Erythroblast (primary cell): ENCODE measurements around the gene TBKBP1.

Experiments used
- GATA1 ChIP-seq: IDR thresholded peaks from 2 replicates; pipeline ENCODE4 v1.6.1; 2011; ENCODE audit warnings: low read depth, mild to moderate bottlenecking, control low read depth, low read length, moderate library complexity
- POLR2A ChIP-seq: IDR thresholded peaks from 2 replicates; pipeline ENCODE4 v1.6.1; 2011; ENCODE audit warnings: mild to moderate bottlenecking, low read length

GRCh38 chr17:47701608-47702007 is 7.6 kb downstream of the TBKBP1 start:
- TF ChIP-seq POLR2A (no peak), GATA1 (no peak)
